SK-N-SH treated with all-trans-retinoic acid at 6 μM for 48 hours (cell line): ENCODE measurements around the gene UBASH3B.

Experiments used
- ARNTL ChIP-seq: fragments of 450-650 bp; formaldehyde crosslinking; IDR thresholded peaks from 2 replicates; pipeline ENCODE4 v1.5.0; 2020; ENCODE audit warnings: low read depth, mild to moderate bottlenecking, moderate library complexity, borderline replicate concordance
- ESRRG ChIP-seq: fragments of 250-450 bp; sonication (Bioruptor Pico); IDR thresholded peaks from 2 replicates; pipeline ENCODE4 v1.6.1; 2021; ENCODE audit warnings: mild to moderate bottlenecking
- GLIS3 ChIP-seq: fragments of 250-450 bp; sonication (Bioruptor Pico); IDR thresholded peaks from 2 replicates; pipeline ENCODE4 v1.5.0; 2020; ENCODE audit warnings: mild to moderate bottlenecking, moderate library complexity
- ZC3H10 ChIP-seq: fragments of 250-450 bp; sonication (Bioruptor Pico); IDR thresholded peaks from 2 replicates; pipeline ENCODE4 v1.5.1; 2021; ENCODE audit warnings: mild to moderate bottlenecking, moderate library complexity
- ZFP30 ChIP-seq: fragments of 450-650 bp; formaldehyde crosslinking; IDR thresholded peaks from 2 replicates; pipeline ENCODE4 v1.5.0; 2022; ENCODE audit warnings: mild to moderate bottlenecking, moderate library complexity
- TF ChIP-seq, protein P1 (sequence below): fragments of 250-450 bp; sonication (Bioruptor Pico); IDR thresholded peaks from 2 replicates; pipeline ENCODE4 v1.8.0; 2020; ENCODE audit warnings: mild to moderate bottlenecking, moderate library complexity, borderline replicate concordance
- TF ChIP-seq, protein P2 (sequence below): fragments of 250-450 bp; sonication (Bioruptor Pico); IDR thresholded peaks from 2 replicates; pipeline ENCODE4 v1.5.0; 2020; ENCODE audit warnings: mild to moderate bottlenecking, moderate library complexity

DNA sequence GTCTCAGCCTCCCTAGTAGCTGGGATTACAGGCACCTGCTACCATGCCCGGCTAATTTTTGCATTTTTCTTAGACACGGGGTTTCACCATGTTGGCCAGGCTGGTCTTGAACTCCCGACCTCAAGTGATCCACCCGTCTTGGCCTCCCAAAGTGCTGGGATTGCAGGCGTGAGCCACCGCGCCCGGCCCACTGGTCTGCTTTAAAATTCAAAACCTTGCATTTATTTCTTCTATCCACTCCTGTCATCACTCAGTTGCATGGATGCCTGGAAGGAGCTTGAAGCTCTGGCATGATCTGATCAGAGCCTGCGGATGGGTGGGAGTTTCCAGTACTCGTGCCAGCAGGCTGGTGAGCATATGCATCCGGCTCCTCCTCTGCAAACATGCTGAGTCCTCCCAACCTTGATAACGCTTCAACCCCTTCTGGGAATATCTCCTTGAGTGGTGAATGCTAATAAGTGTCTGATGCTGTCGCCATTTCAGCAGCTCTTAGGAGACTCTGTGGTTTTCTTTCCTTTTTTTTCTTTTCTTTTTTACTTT, 39.6 kb downstream of the UBASH3B start:
- TF ChIP-seq, protein P1, sequence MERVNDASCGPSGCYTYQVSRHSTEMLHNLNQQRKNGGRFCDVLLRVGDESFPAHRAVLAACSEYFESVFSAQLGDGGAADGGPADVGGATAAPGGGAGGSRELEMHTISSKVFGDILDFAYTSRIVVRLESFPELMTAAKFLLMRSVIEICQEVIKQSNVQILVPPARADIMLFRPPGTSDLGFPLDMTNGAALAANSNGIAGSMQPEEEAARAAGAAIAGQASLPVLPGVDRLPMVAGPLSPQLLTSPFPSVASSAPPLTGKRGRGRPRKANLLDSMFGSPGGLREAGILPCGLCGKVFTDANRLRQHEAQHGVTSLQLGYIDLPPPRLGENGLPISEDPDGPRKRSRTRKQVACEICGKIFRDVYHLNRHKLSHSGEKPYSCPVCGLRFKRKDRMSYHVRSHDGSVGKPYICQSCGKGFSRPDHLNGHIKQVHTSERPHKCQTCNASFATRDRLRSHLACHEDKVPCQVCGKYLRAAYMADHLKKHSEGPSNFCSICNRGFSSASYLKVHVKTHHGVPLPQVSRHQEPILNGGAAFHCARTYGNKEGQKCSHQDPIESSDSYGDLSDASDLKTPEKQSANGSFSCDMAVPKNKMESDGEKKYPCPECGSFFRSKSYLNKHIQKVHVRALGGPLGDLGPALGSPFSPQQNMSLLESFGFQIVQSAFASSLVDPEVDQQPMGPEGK (CRISPR knock-in tag): no peak
- TF ChIP-seq, protein P2, sequence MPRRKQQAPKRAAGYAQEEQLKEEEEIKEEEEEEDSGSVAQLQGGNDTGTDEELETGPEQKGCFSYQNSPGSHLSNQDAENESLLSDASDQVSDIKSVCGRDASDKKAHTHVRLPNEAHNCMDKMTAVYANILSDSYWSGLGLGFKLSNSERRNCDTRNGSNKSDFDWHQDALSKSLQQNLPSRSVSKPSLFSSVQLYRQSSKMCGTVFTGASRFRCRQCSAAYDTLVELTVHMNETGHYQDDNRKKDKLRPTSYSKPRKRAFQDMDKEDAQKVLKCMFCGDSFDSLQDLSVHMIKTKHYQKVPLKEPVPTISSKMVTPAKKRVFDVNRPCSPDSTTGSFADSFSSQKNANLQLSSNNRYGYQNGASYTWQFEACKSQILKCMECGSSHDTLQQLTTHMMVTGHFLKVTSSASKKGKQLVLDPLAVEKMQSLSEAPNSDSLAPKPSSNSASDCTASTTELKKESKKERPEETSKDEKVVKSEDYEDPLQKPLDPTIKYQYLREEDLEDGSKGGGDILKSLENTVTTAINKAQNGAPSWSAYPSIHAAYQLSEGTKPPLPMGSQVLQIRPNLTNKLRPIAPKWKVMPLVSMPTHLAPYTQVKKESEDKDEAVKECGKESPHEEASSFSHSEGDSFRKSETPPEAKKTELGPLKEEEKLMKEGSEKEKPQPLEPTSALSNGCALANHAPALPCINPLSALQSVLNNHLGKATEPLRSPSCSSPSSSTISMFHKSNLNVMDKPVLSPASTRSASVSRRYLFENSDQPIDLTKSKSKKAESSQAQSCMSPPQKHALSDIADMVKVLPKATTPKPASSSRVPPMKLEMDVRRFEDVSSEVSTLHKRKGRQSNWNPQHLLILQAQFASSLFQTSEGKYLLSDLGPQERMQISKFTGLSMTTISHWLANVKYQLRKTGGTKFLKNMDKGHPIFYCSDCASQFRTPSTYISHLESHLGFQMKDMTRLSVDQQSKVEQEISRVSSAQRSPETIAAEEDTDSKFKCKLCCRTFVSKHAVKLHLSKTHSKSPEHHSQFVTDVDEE: no peak
- TF ChIP-seq ZC3H10 (CRISPR knock-in tag): no peak
- TF ChIP-seq GLIS3 (CRISPR knock-in tag): no peak
- no peak for TF ChIP-seq ESRRG (CRISPR knock-in tag)
- TF ChIP-seq ZFP30 (CRISPR knock-in tag): no peak
- no peak for TF ChIP-seq ARNTL
